OCI-LY1 (cell line): ENCODE results near the gene NDUFB7.
A peak's percentile ranks its signal among the peaks of the same experiment; 100 is the strongest.
"Not testable (repeated sequence)": the region's sequence is repeated elsewhere in the genome, so short reads cannot be mapped to it uniquely, and the experiment has no call there.

Experiments
- H2AFZ ChIP-seq: fragments of 200-600 bp; sonication (generic), shearing (Covaris generic); 2 replicates; pipeline ENCODE4 v1.6.0; 2014; ENCODE audit warnings: antibody characterized with exemption, mild to moderate bottlenecking, low read length
- H3F3A ChIP-seq: fragments of 200-600 bp; sonication (generic), shearing (Covaris generic); 2 replicates; pipeline ENCODE4 v1.6.0; 2014; ENCODE audit warnings: mild to moderate bottlenecking, antibody characterized with exemption, low read length, moderate library complexity; ENCODE audit not compliant: insufficient read depth
- H3K27ac ChIP-seq: fragments of 200-600 bp; sonication (generic); 2 replicates; pipeline ENCODE4 v1.5.1; 2014; ENCODE audit warnings: low read length, mixed run types, mild to moderate bottlenecking, low read depth; ENCODE audit not compliant: poor library complexity, severe bottlenecking
- H3K27me3 ChIP-seq: fragments of 200-600 bp; sonication (generic); 2 replicates; pipeline ENCODE4 v1.6.0; 2014; ENCODE audit warnings: antibody characterized with exemption, mild to moderate bottlenecking, low read length, moderate library complexity; ENCODE audit not compliant: insufficient read depth
- H3K36me3 ChIP-seq: fragments of 200-600 bp; sonication (generic); 2 replicates; pipeline ENCODE4 v1.6.1; 2014; ENCODE audit warnings: mild to moderate bottlenecking, antibody characterized with exemption, low read length, moderate library complexity, mixed read lengths; ENCODE audit not compliant: insufficient read depth
- H3K4me1 ChIP-seq: fragments of 200-600 bp; sonication (generic); 2 replicates; pipeline ENCODE4 v1.5.1; 2014; ENCODE audit warnings: mild to moderate bottlenecking, low read length, moderate library complexity; ENCODE audit not compliant: insufficient read depth, severe bottlenecking
- H3K4me2 ChIP-seq: fragments of 200-600 bp; sonication (generic), shearing (Covaris generic); 2 replicates; pipeline ENCODE4 v1.6.1; 2014; ENCODE audit warnings: low read length
- H3K4me3 ChIP-seq: fragments of 200-600 bp; sonication (generic); 2 replicates; pipeline ENCODE4 v1.5.1; 2014; ENCODE audit warnings: low read length, low read depth, mild to moderate bottlenecking, mixed read lengths; ENCODE audit not compliant: poor library complexity, severe bottlenecking
- H3K79me2 ChIP-seq: fragments of 200-600 bp; shearing (Covaris generic); 2 replicates; pipeline ENCODE4 v1.6.1; 2016; ENCODE audit warnings: mixed run types, low read length, mixed read lengths; ENCODE audit not compliant: insufficient read depth
- H3K9ac ChIP-seq: fragments of 200-600 bp; sonication (generic), shearing (Covaris generic); 2 replicates; pipeline ENCODE4 v1.6.1; 2014; ENCODE audit warnings: mild to moderate bottlenecking, low read length, mixed read lengths
- H3K9me2 ChIP-seq: fragments of 200-600 bp; sonication (generic), shearing (Covaris generic); 2 replicates; pipeline ENCODE4 v1.6.1; 2014; ENCODE audit warnings: low read depth, mild to moderate bottlenecking, low read length, mixed read lengths
- H3K9me3 ChIP-seq: fragments of 200-600 bp; shearing (Covaris generic); 2 replicates; pipeline ENCODE4 v1.6.1; 2014; ENCODE audit warnings: low read length, mixed read lengths
- H4K20me1 ChIP-seq: fragments of 200-600 bp; sonication (generic), shearing (Covaris generic); 2 replicates; pipeline ENCODE4 v1.6.0; 2016; ENCODE audit warnings: mild to moderate bottlenecking, low read length; ENCODE audit not compliant: insufficient read depth
- CTCF ChIP-seq: fragments of 200-600 bp; sonication (generic), shearing (Covaris generic); IDR thresholded peaks from 2 replicates; pipeline ENCODE4 v1.5.1; 2017; ENCODE audit warnings: mild to moderate bottlenecking, antibody characterized with exemption, low read length, moderate library complexity, mixed read lengths
- EZH2 ChIP-seq: fragments of 200-600 bp; sonication (generic), shearing (Covaris generic); IDR thresholded peaks from 2 replicates; pipeline ENCODE4 v1.8.0; 2017; ENCODE audit warnings: borderline replicate concordance, mixed run types, mild to moderate bottlenecking, antibody characterized with exemption, low read length, moderate library complexity, mixed read lengths

NDUFB7 gene

DNA sequence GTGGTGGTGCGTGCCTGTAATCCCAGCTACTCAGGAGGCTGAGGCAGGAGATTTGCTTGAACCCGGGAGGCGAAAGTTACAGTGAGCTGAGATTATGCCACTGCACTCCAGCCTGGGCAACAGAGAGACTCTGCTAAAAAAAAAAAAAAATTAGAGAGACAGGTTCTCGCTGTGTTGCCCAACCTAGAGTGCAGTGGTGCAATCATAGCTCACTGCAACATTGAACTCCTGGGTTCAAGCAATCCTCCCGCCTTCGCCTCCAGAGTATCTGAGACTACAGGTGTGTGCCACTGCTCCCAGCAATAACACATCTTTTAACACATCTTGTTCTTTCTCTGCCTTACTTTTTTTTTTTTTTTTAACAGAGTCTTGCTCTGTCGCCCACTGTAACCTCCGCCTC, 43.8 kb upstream of the NDUFB7 start:
- TF ChIP-seq CTCF: no peak
- no peak for TF ChIP-seq EZH2
- H3K79me2 ChIP-seq: no peaks in the 10 kb centered on the region
- no peak overlapping the region for H3K4me2 ChIP-seq
- H3K36me3 ChIP-seq: no peaks in the 10 kb centered on the region; the same call in 1 of the 2 replicates
- no peak overlapping the region for H3K27ac ChIP-seq
- H3F3A ChIP-seq: 0 out of 2 replicates have a peak, but pooled peaks cover 5% of the 10 kb centered on the region
- H3K9me3 ChIP-seq: peaks cover 13% of the 10 kb centered on the region
- H3K4me3 ChIP-seq: no peak overlapping the region
- no peaks in the 10 kb centered on the region for H3K27me3 ChIP-seq
- no peaks in the 10 kb centered on the region for H4K20me1 ChIP-seq
- no peak overlapping the region for H2AFZ ChIP-seq
- peaks cover 20% of the 10 kb centered on the region for H3K4me1 ChIP-seq
- H3K9me2 ChIP-seq: no peaks in the 10 kb centered on the region
- H3K9ac ChIP-seq: no peak overlapping the region

DNA sequence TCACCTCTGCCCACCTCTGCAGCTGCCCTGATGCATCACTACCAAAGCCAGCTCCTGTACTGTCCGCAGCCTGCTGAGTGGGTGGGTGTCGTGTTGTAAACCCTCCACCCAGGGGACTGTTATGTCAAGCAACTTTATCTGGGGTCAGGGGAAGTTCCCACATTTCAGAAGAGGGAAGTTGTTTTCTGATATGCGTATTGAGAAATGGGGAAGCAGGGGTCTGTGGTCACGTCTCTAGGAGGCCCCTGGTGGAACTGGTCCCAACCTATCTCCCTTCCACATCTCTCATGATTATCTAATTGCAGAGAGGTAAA, 42.2 kb upstream of the NDUFB7 start:
- Histone ChIP-seq H4K20me1 (no peaks in the 10 kb centered on the region), H3K9me3 (peaks cover 3% of the 10 kb centered on the region; the same call in 1 of the 2 replicates), H3F3A (0 out of 2 replicates have a peak, but pooled peaks cover 5% of the 10 kb centered on the region), H3K9ac (no peak overlapping the region), H3K27ac (peak overlapping the region; percentile 74), H3K4me3 (no peak overlapping the region), H3K36me3 (peaks cover 5% of the 10 kb centered on the region; the same call in 1 of the 2 replicates), H3K4me1 (peaks cover 20% of the 10 kb centered on the region), H3K4me2 (no peak overlapping the region), H3K9me2 (no peaks in the 10 kb centered on the region), H3K27me3 (no peaks in the 10 kb centered on the region), H2AFZ (no peak overlapping the region), H3K79me2 (no peaks in the 10 kb centered on the region)
- TF ChIP-seq EZH2 (no peak), CTCF (no peak)

DNA sequence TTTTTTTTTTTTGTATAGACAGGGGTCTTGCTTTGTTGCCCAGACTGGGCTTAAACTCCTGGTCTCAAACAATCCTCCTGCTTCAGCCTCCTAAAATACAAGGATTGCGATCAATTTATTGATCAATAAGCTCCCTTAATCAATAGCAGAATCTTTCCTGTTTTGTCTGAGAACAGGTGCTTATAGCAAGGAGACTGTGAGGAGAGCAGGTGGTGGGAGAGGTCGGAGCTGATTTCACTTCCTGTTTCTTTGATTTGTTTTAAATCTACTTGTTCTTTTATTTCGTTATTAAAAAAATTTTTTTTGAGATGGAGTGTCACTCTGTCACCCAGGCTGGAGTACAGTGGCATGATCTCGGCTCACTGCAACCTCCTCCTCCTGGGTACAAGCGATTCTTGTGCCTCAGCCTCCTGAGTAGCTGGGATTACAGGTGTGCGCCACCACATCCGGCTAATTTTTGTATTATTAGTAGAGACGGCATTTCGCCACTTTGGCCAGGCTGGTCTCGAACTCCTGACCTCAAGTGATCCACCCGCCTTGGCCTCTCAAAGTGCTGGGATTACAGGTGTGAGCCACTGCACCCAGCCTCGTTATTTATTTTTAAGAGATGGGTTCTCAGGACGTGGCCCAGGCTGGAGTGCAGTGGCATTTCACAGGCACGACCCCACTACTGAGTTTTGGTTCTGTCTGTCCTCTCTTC, 41.7 kb upstream of the NDUFB7 start:
- H3K9me3 ChIP-seq, H2AFZ ChIP-seq, H3K36me3 ChIP-seq, H3K9ac ChIP-seq, H3F3A ChIP-seq, H3K27me3 ChIP-seq, H4K20me1 ChIP-seq, H3K4me3 ChIP-seq, H3K79me2 ChIP-seq, H3K9me2 ChIP-seq, H3K4me2 ChIP-seq: not testable (repeated sequence)
- Histone ChIP-seq H3K27ac (peak overlapping the region; percentile 74), H3K4me1 (peaks cover 20% of the 10 kb centered on the region)

DNA sequence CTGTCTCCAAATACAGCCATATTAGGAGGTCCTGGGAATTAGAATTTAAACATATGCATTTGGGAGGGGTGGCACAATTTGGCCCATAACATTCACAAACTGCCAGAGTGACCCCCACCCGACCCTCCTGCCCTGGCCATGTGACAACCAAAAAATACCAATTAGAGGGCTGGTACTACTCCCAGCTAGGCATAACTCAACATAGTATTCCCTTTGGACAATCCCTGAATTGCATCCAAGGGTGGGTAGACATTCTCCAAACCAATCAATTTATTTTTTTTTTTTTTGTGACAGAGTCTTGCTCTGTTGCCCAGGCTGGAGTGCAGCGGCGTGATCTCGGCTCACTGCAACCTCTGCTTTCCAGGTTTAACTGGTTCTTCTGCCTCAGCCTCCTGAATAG, 40.8 kb upstream of the NDUFB7 start:
- no peak overlapping the region for H3K4me3 ChIP-seq

DNA sequence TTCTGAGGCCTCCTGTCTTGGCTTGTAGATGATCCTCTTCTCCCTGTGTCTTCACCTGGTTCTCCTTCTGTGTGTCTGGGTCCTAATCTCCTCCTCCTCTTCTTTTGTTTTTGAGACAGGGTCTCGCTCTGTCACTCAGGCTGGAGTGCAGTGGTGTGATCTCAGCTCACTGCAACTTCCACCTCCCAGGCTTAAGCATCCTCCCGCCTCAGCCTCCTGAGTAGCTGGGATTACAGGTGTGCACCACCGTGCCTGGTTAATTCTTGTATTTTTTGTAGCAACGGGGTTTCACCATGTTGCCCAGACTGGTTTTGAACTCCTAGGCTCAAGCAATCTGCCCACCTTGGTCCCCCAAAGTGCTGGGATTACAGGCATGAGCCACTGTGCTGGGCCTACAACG, 40.4 kb upstream of the NDUFB7 start:
- not testable (repeated sequence) for H3K9ac ChIP-seq, H4K20me1 ChIP-seq, H2AFZ ChIP-seq, H3K9me3 ChIP-seq, H3K36me3 ChIP-seq, H3K27ac ChIP-seq, H3K79me2 ChIP-seq, H3F3A ChIP-seq, H3K4me3 ChIP-seq, H3K4me2 ChIP-seq, H3K27me3 ChIP-seq, H3K9me2 ChIP-seq
- H3K4me1 ChIP-seq: peaks cover 20% of the 10 kb centered on the region

More for the DNA sequence above, 40.8 kb upstream of the NDUFB7 start:
- H3K9me2 ChIP-seq: no peaks in the 10 kb centered on the region
- no peaks in the 10 kb centered on the region for H3K79me2 ChIP-seq
- H3K36me3 ChIP-seq: peaks cover 5% of the 10 kb centered on the region; the same call in 1 of the 2 replicates
- no peak for TF ChIP-seq EZH2
- no peak for TF ChIP-seq CTCF
- H3K9ac ChIP-seq: no peak overlapping the region
- H3K27me3 ChIP-seq: no peaks in the 10 kb centered on the region
- H3K27ac ChIP-seq: no peak overlapping the region
- no peaks in the 10 kb centered on the region for H4K20me1 ChIP-seq
- H3F3A ChIP-seq: 0 out of 2 replicates have a peak, but pooled peaks cover 5% of the 10 kb centered on the region
- H3K4me2 ChIP-seq: no peak overlapping the region
- H3K9me3 ChIP-seq: no peaks in the 10 kb centered on the region
- H2AFZ ChIP-seq: no peak overlapping the region
- H3K4me1 ChIP-seq: peaks cover 20% of the 10 kb centered on the region
